Body of pancreas (tissue), 4 donors: Measurements from ENCODE around the gene IL21R.

Source experiments
- POLR2A ChIP-seq, 3 donors: fragments of 450-650 bp; IDR thresholded peaks; one replicate each; pipeline ENCODE4 v1.6.1; 2016; ENCODE audit warnings: antibody characterized with exemption in 3 of 3, mild to moderate bottlenecking in 2 of 3
- TF ChIP-seq, protein P1 (sequence below), 7 experiments: fragments of 450-650 bp in 4 of 7; fragments of 200-600 bp in 3 of 7; sonication (generic) in 3 of 7; IDR thresholded peaks; one replicate each; pipeline ENCODE4 v1.5.1; 2016 to 2019; ENCODE audit warnings: antibody characterized with exemption in 7 of 7

- TF ChIP-seq POLR2A (IDR thresholded peaks at IDR 0.05), result no peak
- TF ChIP-seq, protein P1, sequence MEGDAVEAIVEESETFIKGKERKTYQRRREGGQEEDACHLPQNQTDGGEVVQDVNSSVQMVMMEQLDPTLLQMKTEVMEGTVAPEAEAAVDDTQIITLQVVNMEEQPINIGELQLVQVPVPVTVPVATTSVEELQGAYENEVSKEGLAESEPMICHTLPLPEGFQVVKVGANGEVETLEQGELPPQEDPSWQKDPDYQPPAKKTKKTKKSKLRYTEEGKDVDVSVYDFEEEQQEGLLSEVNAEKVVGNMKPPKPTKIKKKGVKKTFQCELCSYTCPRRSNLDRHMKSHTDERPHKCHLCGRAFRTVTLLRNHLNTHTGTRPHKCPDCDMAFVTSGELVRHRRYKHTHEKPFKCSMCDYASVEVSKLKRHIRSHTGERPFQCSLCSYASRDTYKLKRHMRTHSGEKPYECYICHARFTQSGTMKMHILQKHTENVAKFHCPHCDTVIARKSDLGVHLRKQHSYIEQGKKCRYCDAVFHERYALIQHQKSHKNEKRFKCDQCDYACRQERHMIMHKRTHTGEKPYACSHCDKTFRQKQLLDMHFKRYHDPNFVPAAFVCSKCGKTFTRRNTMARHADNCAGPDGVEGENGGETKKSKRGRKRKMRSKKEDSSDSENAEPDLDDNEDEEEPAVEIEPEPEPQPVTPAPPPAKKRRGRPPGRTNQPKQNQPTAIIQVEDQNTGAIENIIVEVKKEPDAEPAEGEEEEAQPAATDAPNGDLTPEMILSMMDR (IDR thresholded peaks at IDR 0.05), result no peak
Observed at GRCh38 chr16:27458258-27458657, 56.3 kb downstream of the IL21R start.
